Left ventricle myocardium superior (tissue), 1 donor: ENCODE results near the gene CPLX4. TPM values are rescaled to one million over a fixed set of nuclear protein-coding genes. Genes with fewer than 3 reads are reported as not detected.
"Not testable (repeated sequence)": the region's sequence is repeated elsewhere in the genome, so short reads cannot be mapped to it uniquely, and the experiment has no call there.

Experiments
- ATAC-seq: fragments of 200-7000 bp; cut with Tn5 transposase; one replicate; pipeline ENCODE4 v1.9.1; 2020; ENCODE audit warnings: mild to moderate bottlenecking, moderate library complexity
- DNase-seq: peaks from one replicate; pipeline ENCODE4 v3.0.0-alpha.2; 2020
- intact Hi-C: fragments of 100-400 bp; cut with micrococcal nuclease; formaldehyde crosslinking; loops from one replicate; pipeline ENCODE4 v1.11.0; 2022
- total RNA-seq: library from RNA; stranded (reverse); fragmentation: NEBNext Ultra II Directional; extraction: Animal tissue kit (Norgen Biotek cat#: 25700); gene quantifications from one replicate; pipeline ENCODE4 v1.2.1, GENCODE V29; 2021
- donor health status: DM: no; HTN: yes; CAD: no; lungs with severe emphysema.

The CPLX4 gene
- total RNA-seq, 1 donor from 2014 or later = not detected

GRCh38 chr18:59272891-59273758 is 45.3 kb downstream of the CPLX4 start, which contains the start of gene RAX:
TSS of gene RAX (minus strand) at chr18:59273454. CDS start at chr18:59273206, 248 bp downstream.
- peak; percentile 47 for ATAC-seq
- intact Hi-C loops = no loop called here
- DNase-seq = peak; percentile 30

GRCh38 chr18:59272221-59272888 is 46.1 kb downstream of the CPLX4 start:
- intact Hi-C loops = no loop called here
- DNase-seq = no peak
- ATAC-seq = no peak

- DNase-seq = no peak
- ATAC-seq = no peak
- intact Hi-C loops = no loop called here
Measured at GRCh38 chr18:59271606-59272220, 46.7 kb downstream of the CPLX4 start.

GRCh38 chr18:59270689-59271257 is 47.7 kb downstream of the CPLX4 start:
- DNase-seq (no peak), ATAC-seq (no peak)
- intact Hi-C loops = no loop called here

- intact Hi-C loops = no loop called here
- no peak for DNase-seq
Measured at GRCh38 chr18:59269563-59270119, 48.8 kb downstream of the CPLX4 start.

GRCh38 chr18:59268721-59269562 is 49.5 kb downstream of the CPLX4 start:
- DNase-seq (peak; percentile 59), ATAC-seq (peak; percentile 72)
- intact Hi-C loops = no loop called here

More at GRCh38 chr18:59269563-59270119, 48.8 kb downstream of the CPLX4 start:
- ATAC-seq = no peak

GRCh38 chr18:59268127-59268720 is 50.2 kb downstream of the CPLX4 start:
- no peak for ATAC-seq
- intact Hi-C loops = no loop called here
- no peak for DNase-seq

- ATAC-seq = no peak
- intact Hi-C loops = no loop called here
- no peak for DNase-seq
Measured at GRCh38 chr18:59267503-59268126, 50.8 kb downstream of the CPLX4 start.

GRCh38 chr18:59266886-59267502 is 51.5 kb downstream of the CPLX4 start:
- ATAC-seq (no peak), DNase-seq (no peak)
- intact Hi-C loops = no loop called here

GRCh38 chr18:59266459-59266858 is 52.0 kb downstream of the CPLX4 start:
- intact Hi-C loops = no loop called here
- no peak for ATAC-seq
- no peak for DNase-seq

GRCh38 chr18:59265974-59266369 is 52.5 kb downstream of the CPLX4 start:
- intact Hi-C loops = no loop called here
- ATAC-seq (no peak), DNase-seq (no peak)

- intact Hi-C loops = no loop called here
- peak; percentile 31 for DNase-seq
- no peak for ATAC-seq
Measured at GRCh38 chr18:59265246-59265973, 53.0 kb downstream of the CPLX4 start.

GRCh38 chr18:59264651-59265245 is 53.7 kb downstream of the CPLX4 start:
- DNase-seq = no peak
- ATAC-seq = no peak
- intact Hi-C loops = no loop called here

- intact Hi-C loops = no loop called here
- no peak for ATAC-seq
Measured at GRCh38 chr18:59264121-59264571, 54.3 kb downstream of the CPLX4 start.

GRCh38 chr18:59263661-59264060 is 54.8 kb downstream of the CPLX4 start:
- no peak for DNase-seq
- no peak for ATAC-seq
- intact Hi-C loops = no loop called here

More at GRCh38 chr18:59264121-59264571, 54.3 kb downstream of the CPLX4 start:
- DNase-seq = no peak

GRCh38 chr18:59262243-59262642 is 56.2 kb downstream of the CPLX4 start:
- intact Hi-C loops, ATAC-seq, DNase-seq: not testable (repeated sequence)
